Measurements from ENCODE around the gene MEX3A.
"Not testable (repeated sequence)": the region's sequence is repeated elsewhere in the genome, so short reads cannot be mapped to it uniquely, and the experiment has no call there.

GRCh38 chr1:156125544-156125943, 43.3 kb upstream of the MEX3A start:
- TF ChIP-seq, protein P1, sequence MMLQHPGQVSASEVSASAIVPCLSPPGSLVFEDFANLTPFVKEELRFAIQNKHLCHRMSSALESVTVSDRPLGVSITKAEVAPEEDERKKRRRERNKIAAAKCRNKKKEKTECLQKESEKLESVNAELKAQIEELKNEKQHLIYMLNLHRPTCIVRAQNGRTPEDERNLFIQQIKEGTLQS (IDR thresholded peaks at IDR 0.05) = not testable (repeated sequence)
- not testable (repeated sequence) for TF ChIP-seq EZH2phosphoT487 (IDR thresholded peaks at IDR 0.05; ENCODE audit: borderline replicate concordance); EZH2 (IDR thresholded peaks at IDR 0.05); POLR2A (IDR thresholded peaks at IDR 0.05; ENCODE audit: borderline replicate concordance, extremely low read depth, insufficient read depth, insufficient read length)
- TF ChIP-seq, protein P2, sequence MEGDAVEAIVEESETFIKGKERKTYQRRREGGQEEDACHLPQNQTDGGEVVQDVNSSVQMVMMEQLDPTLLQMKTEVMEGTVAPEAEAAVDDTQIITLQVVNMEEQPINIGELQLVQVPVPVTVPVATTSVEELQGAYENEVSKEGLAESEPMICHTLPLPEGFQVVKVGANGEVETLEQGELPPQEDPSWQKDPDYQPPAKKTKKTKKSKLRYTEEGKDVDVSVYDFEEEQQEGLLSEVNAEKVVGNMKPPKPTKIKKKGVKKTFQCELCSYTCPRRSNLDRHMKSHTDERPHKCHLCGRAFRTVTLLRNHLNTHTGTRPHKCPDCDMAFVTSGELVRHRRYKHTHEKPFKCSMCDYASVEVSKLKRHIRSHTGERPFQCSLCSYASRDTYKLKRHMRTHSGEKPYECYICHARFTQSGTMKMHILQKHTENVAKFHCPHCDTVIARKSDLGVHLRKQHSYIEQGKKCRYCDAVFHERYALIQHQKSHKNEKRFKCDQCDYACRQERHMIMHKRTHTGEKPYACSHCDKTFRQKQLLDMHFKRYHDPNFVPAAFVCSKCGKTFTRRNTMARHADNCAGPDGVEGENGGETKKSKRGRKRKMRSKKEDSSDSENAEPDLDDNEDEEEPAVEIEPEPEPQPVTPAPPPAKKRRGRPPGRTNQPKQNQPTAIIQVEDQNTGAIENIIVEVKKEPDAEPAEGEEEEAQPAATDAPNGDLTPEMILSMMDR (IDR thresholded peaks at IDR 0.05 in 2 of 3, conservative IDR thresholded peaks at IDR 0.05 in 1 of 3; ENCODE audit: borderline replicate concordance in 1 of 3, insufficient read depth in 1 of 3, low read depth in 2 of 3, low read length in 2 of 3) = not testable (repeated sequence)
